Trophoblast cell (in vitro differentiated cells and primary cell): Measurements from ENCODE around the gene UTP18.

Experiments used
- DNase-seq, 2 donors: peaks; one replicate each; pipeline ENCODE4 v3.0.0-alpha.2; 2016
- H2AFZ ChIP-seq: 2 replicates; pipeline ENCODE4 v1.6.1; 2013; ENCODE audit warnings: low read length, moderate library complexity, mild to moderate bottlenecking; ENCODE audit not compliant: insufficient read depth, poor library complexity
- H2AK5ac ChIP-seq: 2 replicates; pipeline ENCODE4 v1.6.1; 2013; ENCODE audit warnings: mild to moderate bottlenecking, low read length
- H2BK120ac ChIP-seq: 2 replicates; pipeline ENCODE4 v1.6.1; 2013; ENCODE audit warnings: low read length, mild to moderate bottlenecking, moderate library complexity; ENCODE audit not compliant: insufficient read depth, poor library complexity
- H2BK12ac ChIP-seq: 2 replicates; pipeline ENCODE4 v1.6.1; 2013; ENCODE audit warnings: mild to moderate bottlenecking, low read length, moderate library complexity
- H2BK5ac ChIP-seq: 2 replicates; pipeline ENCODE4 v1.6.1; 2013; ENCODE audit warnings: low read length, low read depth, moderate library complexity, mild to moderate bottlenecking; ENCODE audit not compliant: poor library complexity
- H3K14ac ChIP-seq: 2 replicates; pipeline ENCODE4 v1.6.1; 2013; ENCODE audit warnings: mild to moderate bottlenecking, low read length
- H3K18ac ChIP-seq: 2 replicates; pipeline ENCODE4 v1.6.1; 2013; ENCODE audit warnings: mild to moderate bottlenecking, low read length
- H3K23ac ChIP-seq: 2 replicates; pipeline ENCODE4 v1.6.1; 2013; ENCODE audit warnings: low read length
- H3K27ac ChIP-seq: 2 replicates; pipeline ENCODE4 v1.5.1; 2013; ENCODE audit warnings: low read depth, mild to moderate bottlenecking, inconsistent platforms, low read length, moderate library complexity
- H3K27me3 ChIP-seq: 2 replicates; pipeline ENCODE4 v1.6.1; 2013; ENCODE audit warnings: inconsistent platforms, mild to moderate bottlenecking, low read length, moderate library complexity; ENCODE audit not compliant: insufficient read depth
- H3K36me3 ChIP-seq, 2 experiments: 1 replicate in 1 of 2; 2 replicates in 1 of 2; pipeline ENCODE4 v1.6.1; 2013; ENCODE audit warnings: low read length in 2 of 2, mild to moderate bottlenecking in 2 of 2, moderate library complexity in 1 of 2; ENCODE audit not compliant: insufficient read depth in 2 of 2, control insufficient read depth in 1 of 2
- H3K4ac ChIP-seq: 2 replicates; pipeline ENCODE4 v1.6.1; 2013; ENCODE audit warnings: low read depth, mild to moderate bottlenecking, low read length, moderate library complexity
- H3K4me1 ChIP-seq, 2 experiments: 1 replicate in 1 of 2; 2 replicates in 1 of 2; pipeline ENCODE4 v1.6.1; 2013; ENCODE audit warnings: low read length in 2 of 2, mild to moderate bottlenecking in 2 of 2, moderate library complexity in 1 of 2; ENCODE audit not compliant: insufficient read depth in 2 of 2, control insufficient read depth in 1 of 2
- H3K4me2 ChIP-seq: 2 replicates; pipeline ENCODE4 v1.6.1; 2013; ENCODE audit warnings: inconsistent platforms, mild to moderate bottlenecking, low read length, moderate library complexity
- H3K4me3 ChIP-seq: 2 replicates; pipeline ENCODE4 v1.5.1; 2013; ENCODE audit warnings: mild to moderate bottlenecking, low read depth, low read length, inconsistent platforms
- H3K79me1 ChIP-seq: one replicate; pipeline ENCODE4 v1.6.1; 2013; ENCODE audit warnings: low read length
- H3K79me2 ChIP-seq: 2 replicates; pipeline ENCODE4 v1.6.1; 2013; ENCODE audit warnings: low read length, mild to moderate bottlenecking; ENCODE audit not compliant: control insufficient read depth, insufficient read depth, poor library complexity
- H3K9ac ChIP-seq: 2 replicates; pipeline ENCODE4 v1.6.1; 2013; ENCODE audit warnings: mild to moderate bottlenecking, low read length
- H3K9me3 ChIP-seq: 2 replicates; pipeline ENCODE4 v1.6.1; 2013; ENCODE audit warnings: low read depth, mild to moderate bottlenecking, control low read depth, inconsistent platforms, low read length; ENCODE audit not compliant: insufficient read depth
- H4K12ac ChIP-seq: 2 replicates; pipeline ENCODE4 v1.6.1; 2013; ENCODE audit warnings: low read depth, mild to moderate bottlenecking, low read length, moderate library complexity
- H4K8ac ChIP-seq: 2 replicates; pipeline ENCODE4 v1.6.1; 2013; ENCODE audit warnings: low read depth, mild to moderate bottlenecking, low read length, moderate library complexity
- H4K91ac ChIP-seq: one replicate; pipeline ENCODE4 v1.6.1; 2013; ENCODE audit warnings: low read depth, mild to moderate bottlenecking, low read length, moderate library complexity
- WGBS: extraction: QIAGEN DNeasy Blood & Tissue Kit; methylation state at CpG from one replicate; pipeline ENCODE4 v1.1.7; 2013; ENCODE audit warnings: missing lambda C conversion rate; ENCODE audit not compliant: insufficient read length, insufficient coverage; ENCODE audit errors: extremely low coverage; 5-methylcytosine and 5-hydroxymethylcytosine counted together

The UTP18 gene

GRCh38 chr17:51240275-51240674, 20.1 kb upstream of the UTP18 start:
- H3K27me3 ChIP-seq: no peaks in the 10 kb centered on the region
- H3K23ac ChIP-seq: no peak overlapping the region
- H3K18ac ChIP-seq: no peak overlapping the region
- H2AFZ ChIP-seq: no peak overlapping the region
- H4K8ac ChIP-seq: no peak overlapping the region
- H3K9me3 ChIP-seq: no peaks in the 10 kb centered on the region
- H2BK12ac ChIP-seq: no peak overlapping the region
- no peaks in the 10 kb centered on the region for H3K79me2 ChIP-seq
- H2BK120ac ChIP-seq: no peak overlapping the region
- no CpG with 5 or more reads among the region's 2 CpGs for WGBS
- H4K91ac ChIP-seq: no peak overlapping the region
- no peak overlapping the region for H3K4me2 ChIP-seq
- H3K27ac ChIP-seq: no peak overlapping the region
- H4K12ac ChIP-seq: no peak overlapping the region
- no peak overlapping the region for H2BK5ac ChIP-seq
- H3K4me1 ChIP-seq: no peaks in the 10 kb centered on the region
- H3K4me3 ChIP-seq: no peak overlapping the region
- H3K9ac ChIP-seq: no peak overlapping the region
- H3K36me3 ChIP-seq: peaks cover 1 to 2% of the 10 kb centered on the region in 2 experiments
- H3K14ac ChIP-seq: no peak overlapping the region
- no peak overlapping the region for H2AK5ac ChIP-seq
- H3K79me1 ChIP-seq: no peaks in the 10 kb centered on the region
- no peak overlapping the region for H3K4ac ChIP-seq
- no peak for DNase-seq

- Histone ChIP-seq H2BK12ac (no peak overlapping the region), H3K79me2 (no peaks in the 10 kb centered on the region), H4K91ac (no peak overlapping the region), H3K36me3 (peaks cover 0 to 4% of the 10 kb centered on the region in 2 experiments), H3K27ac (no peak overlapping the region), H3K4me1 (no peaks in the 10 kb centered on the region), H3K9ac (no peak overlapping the region), H4K12ac (no peak overlapping the region), H3K23ac (no peak overlapping the region), H2AK5ac (no peak overlapping the region), H2AFZ (no peak overlapping the region), H2BK5ac (no peak overlapping the region), H3K14ac (no peak overlapping the region), H3K4me3 (no peak overlapping the region), H3K4me2 (no peak overlapping the region), H3K18ac (no peak overlapping the region), H4K8ac (no peak overlapping the region), H2BK120ac (no peak overlapping the region), H3K27me3 (no peaks in the 10 kb centered on the region), H3K4ac (no peak overlapping the region), H3K79me1 (no peaks in the 10 kb centered on the region), H3K9me3 (no peaks in the 10 kb centered on the region)
- no CpG with 5 or more reads among the region's 4 CpGs for WGBS
- no peak for DNase-seq
Measured at GRCh38 chr17:51244041-51244440, 16.3 kb upstream of the UTP18 start.

GRCh38 chr17:51245535-51245934, 14.8 kb upstream of the UTP18 start:
- Histone ChIP-seq H3K4me1 (no peaks in the 10 kb centered on the region), H4K12ac (no peak overlapping the region), H3K79me1 (no peaks in the 10 kb centered on the region), H3K9me3 (no peaks in the 10 kb centered on the region), H3K9ac (no peak overlapping the region), H4K8ac (no peak overlapping the region), H3K36me3 (peaks cover 0 to 4% of the 10 kb centered on the region in 2 experiments), H4K91ac (no peak overlapping the region), H2BK5ac (no peak overlapping the region), H2BK12ac (no peak overlapping the region), H3K4me2 (no peak overlapping the region), H2BK120ac (no peak overlapping the region), H3K18ac (no peak overlapping the region), H3K14ac (no peak overlapping the region), H3K27ac (no peak overlapping the region), H3K23ac (no peak overlapping the region), H2AFZ (no peak overlapping the region), H3K27me3 (no peaks in the 10 kb centered on the region), H2AK5ac (no peak overlapping the region), H3K79me2 (no peaks in the 10 kb centered on the region), H3K4ac (no peak overlapping the region), H3K4me3 (no peak overlapping the region)
- no CpG with 5 or more reads among the region's 1 CpG for WGBS
- DNase-seq: no peak

GRCh38 chr17:51250314-51250840, 10.0 kb upstream of the UTP18 start:
- Histone ChIP-seq H3K9me3 (no peaks in the 10 kb centered on the region), H3K79me2 (no peaks in the 10 kb centered on the region), H2AFZ (no peak overlapping the region), H3K14ac (no peak overlapping the region), H2BK12ac (no peak overlapping the region), H3K4me3 (no peak overlapping the region), H2BK120ac (no peak overlapping the region), H3K23ac (no peak overlapping the region), H2AK5ac (no peak overlapping the region), H3K79me1 (no peaks in the 10 kb centered on the region), H2BK5ac (no peak overlapping the region), H3K27ac (no peak overlapping the region), H4K12ac (no peak overlapping the region), H3K4me1 (no peaks in the 10 kb centered on the region), H4K8ac (no peak overlapping the region), H3K9ac (no peak overlapping the region), H3K18ac (no peak overlapping the region), H3K4me2 (no peak overlapping the region), H3K4ac (no peak overlapping the region), H4K91ac (no peak overlapping the region), H3K36me3 (peaks cover 6 to 7% of the 10 kb centered on the region in 2 experiments), H3K27me3 (no peaks in the 10 kb centered on the region)
- WGBS: no CpG with 5 or more reads among the region's 3 CpGs
- DNase-seq: peak in 1 of 2 donors; percentile 64
